T follicular helper cell (primary cell): Measurements from ENCODE around the gene FOXJ3.

Experiments used
- DNase-seq: peaks from one replicate; pipeline ENCODE4 v3.0.0-alpha.2; 2020; ENCODE audit warnings: low read depth
- total RNA-seq, 2 experiments: gene quantifications; one replicate each; lab custom pipeline; 2026; lab: John Stamatoyannopoulos, UW

The FOXJ3 gene
- total RNA-seq = 98.7 to 116 reads per million in 2 experiments

GRCh38 chr1:42335050-42335808, at the start of gene FOXJ3:
Gene FOXJ3 (minus strand): TSS chr1:42335235. CDS start chr1:42311093, 24,142 bp downstream.
- DNase-seq = peak; percentile 90

- DNase-seq = no peak
These were observed 46.2 kb upstream of the FOXJ3 start for GRCh38 chr1:42381280-42381673.

- DNase-seq = peak; percentile 1
These were observed 45.7 kb upstream of the FOXJ3 start, which contains the start of gene RIMKLA for GRCh38 chr1:42380586-42381279. Gene RIMKLA (plus strand): TSS chr1:42380792. CDS start chr1:42380935, 143 bp downstream.

GRCh38 chr1:42379794-42380585, 45.0 kb upstream of the FOXJ3 start:
- DNase-seq = no peak

- DNase-seq = no peak
These were observed 37.8 kb upstream of the FOXJ3 start for GRCh38 chr1:42372796-42373195.

- no peak for DNase-seq
These were observed 36.0 kb upstream of the FOXJ3 start for GRCh38 chr1:42370876-42371549.

GRCh38 chr1:42369471-42369870, 34.4 kb upstream of the FOXJ3 start:
- DNase-seq = no peak

GRCh38 chr1:42368096-42368795, 33.2 kb upstream of the FOXJ3 start:
- no peak for DNase-seq

GRCh38 chr1:42365118-42365517, 30.1 kb upstream of the FOXJ3 start:
- no peak for DNase-seq

GRCh38 chr1:42364542-42364941, 29.5 kb upstream of the FOXJ3 start:
- no peak for DNase-seq

- DNase-seq = no peak
These were observed 29.1 kb upstream of the FOXJ3 start for GRCh38 chr1:42364089-42364488.

- no peak for DNase-seq
These were observed 24.4 kb upstream of the FOXJ3 start for GRCh38 chr1:42359466-42359865.

GRCh38 chr1:42358791-42359190, 23.8 kb upstream of the FOXJ3 start:
- no peak for DNase-seq

- DNase-seq = no peak
These were observed 15.1 kb upstream of the FOXJ3 start for GRCh38 chr1:42350086-42350485.

GRCh38 chr1:42348498-42348897, 13.5 kb upstream of the FOXJ3 start:
- no peak for DNase-seq

GRCh38 chr1:42343049-42343448, 8.0 kb upstream of the FOXJ3 start:
- DNase-seq = no peak

GRCh38 chr1:42340901-42341300, 5.9 kb upstream of the FOXJ3 start:
- no peak for DNase-seq

GRCh38 chr1:42340093-42340492, 5.1 kb upstream of the FOXJ3 start:
- no peak for DNase-seq

GRCh38 chr1:42336978-42337377, 1.9 kb upstream of the FOXJ3 start:
- no peak for DNase-seq

- DNase-seq = no peak
These were observed 929 bp upstream of the FOXJ3 start for GRCh38 chr1:42335809-42336518.
